Measurements from ENCODE around the gene MCM10.

- no peak for TF ChIP-seq POLR2A (IDR thresholded peaks at IDR 0.05)
- TF ChIP-seq, protein P1, sequence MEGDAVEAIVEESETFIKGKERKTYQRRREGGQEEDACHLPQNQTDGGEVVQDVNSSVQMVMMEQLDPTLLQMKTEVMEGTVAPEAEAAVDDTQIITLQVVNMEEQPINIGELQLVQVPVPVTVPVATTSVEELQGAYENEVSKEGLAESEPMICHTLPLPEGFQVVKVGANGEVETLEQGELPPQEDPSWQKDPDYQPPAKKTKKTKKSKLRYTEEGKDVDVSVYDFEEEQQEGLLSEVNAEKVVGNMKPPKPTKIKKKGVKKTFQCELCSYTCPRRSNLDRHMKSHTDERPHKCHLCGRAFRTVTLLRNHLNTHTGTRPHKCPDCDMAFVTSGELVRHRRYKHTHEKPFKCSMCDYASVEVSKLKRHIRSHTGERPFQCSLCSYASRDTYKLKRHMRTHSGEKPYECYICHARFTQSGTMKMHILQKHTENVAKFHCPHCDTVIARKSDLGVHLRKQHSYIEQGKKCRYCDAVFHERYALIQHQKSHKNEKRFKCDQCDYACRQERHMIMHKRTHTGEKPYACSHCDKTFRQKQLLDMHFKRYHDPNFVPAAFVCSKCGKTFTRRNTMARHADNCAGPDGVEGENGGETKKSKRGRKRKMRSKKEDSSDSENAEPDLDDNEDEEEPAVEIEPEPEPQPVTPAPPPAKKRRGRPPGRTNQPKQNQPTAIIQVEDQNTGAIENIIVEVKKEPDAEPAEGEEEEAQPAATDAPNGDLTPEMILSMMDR (IDR thresholded peaks at IDR 0.05): no peak
Observed at GRCh38 chr10:13163859-13164258, 2.5 kb downstream of the MCM10 start.
